ENCODE data around the gene POLK.

DNA sequence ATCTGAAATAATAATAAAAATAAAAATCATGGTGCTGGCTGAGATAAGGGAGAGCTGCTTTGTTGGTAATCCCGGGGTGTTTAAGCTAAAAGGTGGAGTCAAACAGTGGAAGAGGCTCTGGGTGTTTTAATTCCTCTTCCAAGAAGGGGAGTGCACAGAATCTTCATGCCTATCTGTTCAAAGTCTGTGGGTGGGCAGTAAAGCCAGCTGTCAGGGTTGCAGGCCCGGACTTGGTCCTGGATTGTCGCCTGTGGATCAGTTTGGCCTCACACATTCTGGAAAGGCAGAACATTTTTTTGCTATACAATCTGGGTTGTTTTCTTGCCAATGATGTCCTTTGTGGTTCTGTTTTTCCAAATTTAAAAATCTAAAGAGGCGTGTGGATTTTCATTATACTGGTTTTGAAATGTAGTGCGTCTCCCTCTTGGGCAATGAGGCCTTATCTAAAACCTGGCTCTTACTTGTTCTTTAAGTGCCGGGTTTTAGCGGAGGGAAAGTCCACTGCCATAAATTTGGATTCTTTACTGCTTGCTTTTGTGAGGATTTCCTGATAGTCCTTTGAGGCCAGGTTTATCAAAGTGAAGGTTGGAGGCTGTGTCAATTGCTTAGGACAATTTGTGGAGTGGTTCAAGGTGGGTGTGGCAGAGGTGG, 105.4 kb downstream of the POLK start:
- TF ChIP-seq POLR2A (IDR thresholded peaks at IDR 0.05; ENCODE audit: low read depth, low read length) = no peak
- TF ChIP-seq POLR2AphosphoS5 (IDR thresholded peaks at IDR 0.05; ENCODE audit: low read depth, low read length) = no peak

Measured in GM12892 (cell line).